Measurements from ENCODE around the gene TRIM2. TPM values are rescaled to one million over a fixed set of nuclear protein-coding genes. Genes with fewer than 3 reads are reported as not detected.

The TRIM2 gene
- total RNA-seq, 2 donors from 2014 or later: 120 to 151 TPM

GRCh38 chr4:153204728-153205648 lies 745 bp downstream of the TRIM2 start:
- intact Hi-C loops (cut with DNase I): loop anchor here (10.0 kb wide), 2 partner anchors 50 to 110 kb away; no protein-coding TSS in a partner anchor
- no peak for TF ChIP-seq CTCF (IDR thresholded peaks at IDR 0.05)
- no peaks in the 10 kb centered on the region for H3K4me1 ChIP-seq
- DNase-seq: peak; percentile 79
- no peaks in the 10 kb centered on the region for H3K36me3 ChIP-seq
- H3K27ac ChIP-seq: peak overlapping the region; percentile 90
- no peaks in the 10 kb centered on the region for H3K27me3 ChIP-seq
- H3K9ac ChIP-seq (ENCODE audit: low read depth in 2 of 2, low read length in 2 of 2): peak overlapping the region; percentile 74 to 97
- no peaks in the 10 kb centered on the region for H3K9me3 ChIP-seq
- peak overlapping the region; percentile 40 for H3K4me3 ChIP-seq

- peak; percentile 90 for DNase-seq
- peak overlapping the region; percentile 28 to 97 for H3K9ac ChIP-seq (ENCODE audit: low read depth in 2 of 2, low read length in 2 of 2)
- TF ChIP-seq CTCF (IDR thresholded peaks at IDR 0.05): no peak
These were observed 1.5 kb downstream of the TRIM2 start for GRCh38 chr4:153205757-153206156.

GRCh38 chr4:153206534-153206933 lies 2.3 kb downstream of the TRIM2 start:
- TF ChIP-seq CTCF (IDR thresholded peaks at IDR 0.05): no peak
- H3K9ac ChIP-seq (ENCODE audit: low read depth in 2 of 2, low read length in 2 of 2): peak overlapping the region; percentile 28 to 97
- no peaks in the 10 kb centered on the region for H3K9me3 ChIP-seq
- intact Hi-C loops (cut with DNase I): loop anchor here (10.0 kb wide), 2 partner anchors 52 to 108 kb away; no protein-coding TSS in a partner anchor
- H3K4me3 ChIP-seq: peak overlapping the region; percentile 40
- peak overlapping the region; percentile 90 for H3K27ac ChIP-seq
- H3K27me3 ChIP-seq: no peaks in the 10 kb centered on the region
- H3K4me1 ChIP-seq: no peaks in the 10 kb centered on the region
- H3K36me3 ChIP-seq: no peaks in the 10 kb centered on the region
- DNase-seq: no peak

More at GRCh38 chr4:153205757-153206156, 1.5 kb downstream of the TRIM2 start:
- Histone ChIP-seq H3K4me1 (no peaks in the 10 kb centered on the region), H3K4me3 (peak overlapping the region; percentile 40), H3K9me3 (no peaks in the 10 kb centered on the region), H3K27me3 (no peaks in the 10 kb centered on the region), H3K27ac (peak overlapping the region; percentile 90), H3K36me3 (no peaks in the 10 kb centered on the region)
- intact Hi-C loops (cut with DNase I): loop anchor here (10.0 kb wide), 2 partner anchors 51 to 109 kb away; no protein-coding TSS in a partner anchor

GRCh38 chr4:153207027-153207426 lies 2.8 kb downstream of the TRIM2 start:
- DNase-seq: peak; percentile 42
- H3K9me3 ChIP-seq: no peaks in the 10 kb centered on the region
- peak overlapping the region; percentile 40 for H3K4me3 ChIP-seq
- no peaks in the 10 kb centered on the region for H3K27me3 ChIP-seq
- H3K36me3 ChIP-seq: no peaks in the 10 kb centered on the region
- peak overlapping the region in 1 of 2 donors; percentile 97 for H3K9ac ChIP-seq (ENCODE audit: low read depth in 2 of 2, low read length in 2 of 2)
- H3K27ac ChIP-seq: peak overlapping the region; percentile 90
- intact Hi-C loops (cut with DNase I): loop anchor here (10.0 kb wide), 2 partner anchors 52 to 108 kb away; no protein-coding TSS in a partner anchor
- no peaks in the 10 kb centered on the region for H3K4me1 ChIP-seq
- no peak for TF ChIP-seq CTCF (IDR thresholded peaks at IDR 0.05)

GRCh38 chr4:153207567-153207966 lies 3.3 kb downstream of the TRIM2 start:
- Histone ChIP-seq H3K27ac (peak overlapping the region; percentile 90), H3K27me3 (no peaks in the 10 kb centered on the region), H3K36me3 (no peaks in the 10 kb centered on the region), H3K4me1 (no peaks in the 10 kb centered on the region), H3K9ac (ENCODE audit: low read depth in 2 of 2, low read length in 2 of 2) (peak overlapping the region in 1 of 2 donors; percentile 97), H3K4me3 (peak overlapping the region; percentile 40), H3K9me3 (no peaks in the 10 kb centered on the region)
- peak; percentile 36 for TF ChIP-seq CTCF (IDR thresholded peaks at IDR 0.05)
- intact Hi-C loops (cut with DNase I): loop anchor here (10.0 kb wide), 2 partner anchors 53 to 107 kb away; no protein-coding TSS in a partner anchor
- peak; percentile 77 for DNase-seq

Data from colonic mucosa (tissue), 4 donors.